CD14-positive monocyte (primary cell): ENCODE measurements around the gene TRIM41. TPM values are rescaled to one million over a fixed set of nuclear protein-coding genes. Genes with fewer than 3 reads are reported as not detected.
"Not testable (repeated sequence)": the region's sequence is repeated elsewhere in the genome, so short reads cannot be mapped to it uniquely, and the experiment has no call there.

Experiments used
- DNase-seq, 3 donors: peaks; one replicate each; pipeline ENCODE4 v3.0.0-alpha.2; 2011 to 2022
- H2AFZ ChIP-seq: 2 replicates; pipeline ENCODE4 v1.6.0; 2012; ENCODE audit warnings: mild to moderate bottlenecking, low read depth, low read length, inconsistent platforms; ENCODE audit not compliant: insufficient read depth, poor library complexity, severe bottlenecking
- H3K27ac ChIP-seq, 2 donors: 1 replicate in 1 of 2; 2 replicates in 1 of 2; pipeline ENCODE4 v1.5.1; 2012 to 2013; ENCODE audit warnings: low read length in 2 of 2, control low read depth in 1 of 2, inconsistent platforms in 1 of 2, low read depth in 1 of 2, mild to moderate bottlenecking in 1 of 2
- H3K27me3 ChIP-seq, 2 donors: one replicate each; pipeline versions ENCODE4 v1.6.0 to v1.6.1; 2011 to 2013; ENCODE audit warnings: low read length in 2 of 2; ENCODE audit not compliant: control insufficient read depth in 2 of 2, insufficient read depth in 2 of 2
- H3K36me3 ChIP-seq, 2 donors: replicated peaks in 1 of 2; 1 replicate in 1 of 2; 2 replicates in 1 of 2; pipeline versions ENCODE4 v1.5.1 to v1.6.1; 2012 to 2013; ENCODE audit warnings: low read length in 2 of 2, control low read depth in 1 of 2, inconsistent platforms in 1 of 2, mild to moderate bottlenecking in 1 of 2; ENCODE audit not compliant: insufficient read depth in 2 of 2, control insufficient read depth in 1 of 2
- H3K4me1 ChIP-seq, 2 donors: 1 replicate in 1 of 2; 2 replicates in 1 of 2; pipeline versions ENCODE4 v1.5.1 to v1.6.1; 2012 to 2013; ENCODE audit warnings: low read length in 2 of 2, control low read depth in 1 of 2, inconsistent platforms in 1 of 2, mild to moderate bottlenecking in 1 of 2, moderate library complexity in 1 of 2; ENCODE audit not compliant: insufficient read depth in 2 of 2, control insufficient read depth in 1 of 2
- H3K4me2 ChIP-seq: replicated peaks from 2 replicates; pipeline ENCODE3; 2012; ENCODE audit warnings: low read length, moderate library complexity, mild to moderate bottlenecking; ENCODE audit not compliant: poor library complexity, severe bottlenecking; ENCODE audit errors: extremely low read depth
- H3K4me3 ChIP-seq, 3 experiments: fragments of 200-600 bp in 1 of 3; sonication (generic) in 1 of 3; replicated peaks in 1 of 3; 1 replicate in 2 of 3; 2 replicates in 1 of 3; pipeline ENCODE4 v1.5.1; 2011 to 2013; ENCODE audit warnings: low read length in 3 of 3, mild to moderate bottlenecking in 3 of 3, control low read depth in 2 of 3, low read depth in 2 of 3, inconsistent platforms in 1 of 3, moderate library complexity in 1 of 3
- H3K79me2 ChIP-seq: 2 replicates; pipeline ENCODE4 v1.6.0; 2012; ENCODE audit warnings: mild to moderate bottlenecking, control low read depth, inconsistent platforms, low read length, moderate library complexity; ENCODE audit not compliant: insufficient read depth
- H3K9ac ChIP-seq: 2 replicates; pipeline ENCODE4 v1.6.0; 2017; ENCODE audit warnings: low read length, mild to moderate bottlenecking; ENCODE audit not compliant: insufficient read depth, poor library complexity, severe bottlenecking
- H3K9me3 ChIP-seq, 2 donors: replicated peaks in 1 of 2; 1 replicate in 1 of 2; 2 replicates in 1 of 2; pipeline versions ENCODE4 v1.5.1 to v1.6.1; 2012 to 2013; ENCODE audit warnings: low read length in 2 of 2, control low read depth in 1 of 2; ENCODE audit not compliant: control insufficient read depth in 1 of 2, insufficient read depth in 1 of 2
- H4K20me1 ChIP-seq: 2 replicates; pipeline ENCODE4 v1.6.0; 2012; ENCODE audit warnings: mild to moderate bottlenecking, low read length, control low read depth, moderate library complexity; ENCODE audit not compliant: insufficient read depth
- H3K27ac Mint-ChIP-seq, 7 donors: one replicate each; pipeline ENCODE4 v1.8.0; 2020; ENCODE audit warnings: mild to moderate bottlenecking in 7 of 7, mixed read lengths in 7 of 7, moderate library complexity in 6 of 7, inconsistent platforms in 2 of 7
- H3K27me3 Mint-ChIP-seq, 3 donors: one replicate each; pipeline ENCODE4 v1.8.0; 2021 to 2022; ENCODE audit warnings: low read depth in 3 of 3, mild to moderate bottlenecking in 3 of 3, mixed read lengths in 3 of 3, moderate library complexity in 3 of 3, inconsistent platforms in 1 of 3
- H3K36me3 Mint-ChIP-seq, 2 donors: one replicate each; pipeline ENCODE4 v1.8.0; 2020; ENCODE audit warnings: mixed read lengths in 2 of 2, inconsistent platforms in 1 of 2, mild to moderate bottlenecking in 1 of 2
- H3K4me1 Mint-ChIP-seq: one replicate; pipeline ENCODE4 v1.8.0; 2020; ENCODE audit warnings: mild to moderate bottlenecking, mixed read lengths
- H3K4me3 Mint-ChIP-seq, 2 donors: one replicate each; pipeline ENCODE4 v1.8.0; 2020; ENCODE audit warnings: mild to moderate bottlenecking in 2 of 2, mixed read lengths in 2 of 2, moderate library complexity in 1 of 2
- H3K9me3 Mint-ChIP-seq, 7 donors: one replicate each; pipeline ENCODE4 v1.8.0; 2020 to 2022; ENCODE audit warnings: mixed read lengths in 7 of 7, mild to moderate bottlenecking in 6 of 7, moderate library complexity in 6 of 7, inconsistent platforms in 2 of 7
- WGBS: methylation state at CpG from one replicate; pipeline ENCODE4 v1.1.5; 2013; ENCODE audit warnings: missing lambda C conversion rate; ENCODE audit not compliant: insufficient coverage; 5-methylcytosine and 5-hydroxymethylcytosine counted together
- intact Hi-C, 2 donors: fragments of 100-400 bp; cut with micrococcal nuclease; formaldehyde crosslinking; loops; one replicate each; pipeline versions ENCODE4 v1.15.0 to v1.15.1; 2023
- polyA plus RNA-seq, 3 donors: library from polyadenylated mRNA; depleted of rRNA in 1 of 3; unstranded in 2 of 3; stranded (reverse) in 1 of 3; fragments of 300-500 nt in 2 of 3; fragments of >200 nt in 1 of 3; fragmentation: Illumina TruSeq in 2 of 3; gene quantifications; 1 replicate in 2 of 3; 2 replicates in 1 of 3; pipeline ENCODE4 v1.2.3, GENCODE V29; 2012 to 2021
- TF ChIP-seq, protein P1 (sequence below): fragments of 200-600 bp; IDR thresholded peaks from one replicate; pipeline ENCODE4 v1.8.0; 2022; ENCODE audit warnings: antibody characterized with exemption, mild to moderate bottlenecking

Gene TRIM41
- polyA plus RNA-seq, 3 donors: 0.12 to 26.4 (median 0.24) TPM

DNA sequence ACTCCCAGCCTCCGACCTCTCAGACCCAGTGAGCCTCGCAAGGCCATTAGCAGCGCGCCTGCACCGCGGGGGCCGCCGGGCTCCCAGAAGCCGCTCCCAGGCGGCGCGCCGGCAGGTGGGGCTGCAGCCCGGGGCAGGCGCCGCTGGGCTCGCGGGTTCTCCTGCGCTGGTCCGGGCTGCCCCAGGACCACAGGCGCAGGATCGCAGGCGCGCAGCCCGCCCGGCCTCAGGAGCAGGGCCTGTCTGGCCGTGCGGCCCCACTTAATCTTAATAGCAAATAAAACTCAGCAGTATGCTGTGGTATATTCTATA lies 50.3 kb downstream of the TRIM41 start:
- H3K4me2 ChIP-seq, H3K27ac ChIP-seq, H3K27me3 Mint-ChIP-seq, H3K36me3 ChIP-seq, H3K4me3 ChIP-seq, H3K4me1 ChIP-seq, H4K20me1 ChIP-seq, H2AFZ ChIP-seq, H3K9me3 Mint-ChIP-seq, H3K36me3 Mint-ChIP-seq, H3K9ac ChIP-seq, H3K4me1 Mint-ChIP-seq, H3K9me3 ChIP-seq, H3K79me2 ChIP-seq, H3K27me3 ChIP-seq, intact Hi-C loops, H3K27ac Mint-ChIP-seq: not testable (repeated sequence)
- 39% methylated on average over 20 of the region's 28 CpGs for WGBS
- DNase-seq: peak in 2 of 3 donors; percentile 25 to 27
- H3K4me3 Mint-ChIP-seq: peak overlapping the region in 1 of 2 donors; percentile 55
- TF ChIP-seq, protein P1, sequence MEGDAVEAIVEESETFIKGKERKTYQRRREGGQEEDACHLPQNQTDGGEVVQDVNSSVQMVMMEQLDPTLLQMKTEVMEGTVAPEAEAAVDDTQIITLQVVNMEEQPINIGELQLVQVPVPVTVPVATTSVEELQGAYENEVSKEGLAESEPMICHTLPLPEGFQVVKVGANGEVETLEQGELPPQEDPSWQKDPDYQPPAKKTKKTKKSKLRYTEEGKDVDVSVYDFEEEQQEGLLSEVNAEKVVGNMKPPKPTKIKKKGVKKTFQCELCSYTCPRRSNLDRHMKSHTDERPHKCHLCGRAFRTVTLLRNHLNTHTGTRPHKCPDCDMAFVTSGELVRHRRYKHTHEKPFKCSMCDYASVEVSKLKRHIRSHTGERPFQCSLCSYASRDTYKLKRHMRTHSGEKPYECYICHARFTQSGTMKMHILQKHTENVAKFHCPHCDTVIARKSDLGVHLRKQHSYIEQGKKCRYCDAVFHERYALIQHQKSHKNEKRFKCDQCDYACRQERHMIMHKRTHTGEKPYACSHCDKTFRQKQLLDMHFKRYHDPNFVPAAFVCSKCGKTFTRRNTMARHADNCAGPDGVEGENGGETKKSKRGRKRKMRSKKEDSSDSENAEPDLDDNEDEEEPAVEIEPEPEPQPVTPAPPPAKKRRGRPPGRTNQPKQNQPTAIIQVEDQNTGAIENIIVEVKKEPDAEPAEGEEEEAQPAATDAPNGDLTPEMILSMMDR: peak; percentile 17

DNA sequence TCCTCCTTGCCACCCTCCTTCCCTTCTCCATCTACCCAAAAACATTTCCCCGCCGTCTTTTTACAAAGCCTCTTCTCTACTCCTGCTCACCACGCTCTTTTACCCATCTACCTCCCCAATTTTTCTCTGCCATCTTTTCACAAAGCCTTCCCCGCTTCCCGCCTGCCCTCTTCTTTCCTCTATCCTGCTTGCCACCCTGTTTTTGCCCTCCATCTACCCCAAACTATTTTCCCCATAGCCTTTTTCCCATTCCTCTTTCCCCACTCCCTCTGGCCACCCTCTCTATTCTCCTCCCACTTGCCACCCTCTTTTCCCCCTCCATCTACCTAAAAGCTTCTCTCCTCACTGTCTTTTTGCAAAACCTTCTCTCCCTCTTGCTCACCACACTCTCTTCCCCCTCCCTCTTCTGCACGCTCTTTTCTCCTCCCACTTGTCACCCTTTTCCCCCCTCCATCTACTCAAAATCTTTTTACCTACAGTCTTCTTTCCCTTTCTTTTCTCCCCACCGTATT lies 57.2 kb downstream of the TRIM41 start:
- intact Hi-C loops: no loop called here
- H3K4me3 Mint-ChIP-seq: no peak overlapping the region

More for the DNA sequence above, 57.2 kb downstream of the TRIM41 start:
- Mint-ChIP-seq H3K9me3 (peaks cover 0 to 4% (median 0%) of the 10 kb centered on the region in 7 donors), H3K27ac (no peak overlapping the region), H3K36me3 (no peaks in the 10 kb centered on the region), H3K4me1 (no peaks in the 10 kb centered on the region), H3K27me3 (peaks cover 0 to 5% (median 1%) of the 10 kb centered on the region in 3 donors)
- no peaks in the 10 kb centered on the region for H3K27me3 ChIP-seq
- H3K4me2 ChIP-seq: no peak overlapping the region
- H3K4me3 ChIP-seq: no peak overlapping the region
- WGBS: 91% methylated on average over 7 of the region's 7 CpGs
- DNase-seq: no peak
- no peak overlapping the region for H3K27ac ChIP-seq
- no peak overlapping the region for H3K9ac ChIP-seq
- no peaks in the 10 kb centered on the region for H3K36me3 ChIP-seq
- no peaks in the 10 kb centered on the region for H3K79me2 ChIP-seq
- no peak overlapping the region for H2AFZ ChIP-seq
- no peaks in the 10 kb centered on the region for H3K9me3 ChIP-seq
- TF ChIP-seq, protein P1: no peak
- no peaks in the 10 kb centered on the region for H3K4me1 ChIP-seq
- no peaks in the 10 kb centered on the region for H4K20me1 ChIP-seq
